HUES64 (cell line): ENCODE measurements around the gene ACVR1.

Experiments used
- H3K27ac ChIP-seq: 2 replicates; pipeline ENCODE4 v1.7.0; 2013; ENCODE audit warnings: low read depth, low read length, inconsistent platforms
- H3K27me3 ChIP-seq: 2 replicates; pipeline ENCODE4 v1.6.1; 2013; ENCODE audit warnings: mild to moderate bottlenecking, low read length; ENCODE audit not compliant: insufficient read depth
- H3K36me3 ChIP-seq: 2 replicates; pipeline ENCODE4 v1.6.1; 2013; ENCODE audit warnings: mild to moderate bottlenecking, low read length; ENCODE audit not compliant: insufficient read depth
- H3K4me1 ChIP-seq: 2 replicates; pipeline ENCODE4 v1.6.1; 2013; ENCODE audit warnings: mild to moderate bottlenecking, low read length, moderate library complexity; ENCODE audit not compliant: insufficient read depth
- H3K4me3 ChIP-seq: 2 replicates; pipeline ENCODE4 v1.5.1; 2013; ENCODE audit warnings: mild to moderate bottlenecking, low read length, moderate library complexity
- H3K9ac ChIP-seq: 2 replicates; pipeline ENCODE4 v1.6.1; 2013; ENCODE audit warnings: mild to moderate bottlenecking, low read depth, low read length
- H3K9me3 ChIP-seq: 2 replicates; pipeline ENCODE4 v1.6.1; 2013; ENCODE audit warnings: low read depth, low read length; ENCODE audit not compliant: insufficient read depth
- WGBS: fragments of 150-250, 120-280 bp; methylation state at CpG from one replicate; pipeline ENCODE4 v1.1.7; 2013; ENCODE audit warnings: missing lambda C conversion rate; 5-methylcytosine and 5-hydroxymethylcytosine counted together

Gene ACVR1

GRCh38 chr2:157853211-157853610, 22.9 kb downstream of the ACVR1 start:
- Histone ChIP-seq H3K27me3 (no peaks in the 10 kb centered on the region), H3K36me3 (no peaks in the 10 kb centered on the region), H3K4me3 (no peak overlapping the region), H3K4me1 (no peaks in the 10 kb centered on the region), H3K9me3 (no peaks in the 10 kb centered on the region), H3K27ac (no peak overlapping the region), H3K9ac (no peak overlapping the region)
- WGBS: 76% methylated on average over 2 of the region's 2 CpGs

DNA sequence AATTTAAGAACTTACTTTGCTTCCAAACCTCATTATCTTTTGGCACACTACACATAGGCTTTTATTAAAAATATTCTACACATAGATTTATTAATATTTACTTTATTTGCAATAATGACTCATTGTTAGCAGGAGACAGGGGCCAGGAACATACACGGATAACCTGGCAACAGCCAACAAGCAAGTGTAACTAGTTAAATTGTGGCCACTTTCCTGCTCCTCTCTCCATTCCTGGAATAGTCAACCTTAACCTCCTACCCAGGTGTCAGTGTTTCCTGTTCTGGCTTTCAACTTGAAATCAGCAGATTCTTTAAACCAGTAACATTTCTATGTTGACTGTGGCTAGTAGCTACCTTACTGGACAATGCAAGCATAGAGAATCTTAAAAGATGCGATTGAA, 26.5 kb downstream of the ACVR1 start:
- Histone ChIP-seq H3K4me3 (no peak overlapping the region), H3K9me3 (no peaks in the 10 kb centered on the region), H3K9ac (no peak overlapping the region), H3K36me3 (no peaks in the 10 kb centered on the region), H3K27ac (no peak overlapping the region), H3K4me1 (peaks cover 10% of the 10 kb centered on the region; the same call in 1 of the 2 replicates), H3K27me3 (no peaks in the 10 kb centered on the region)
- 92% methylated on average over 2 of the region's 2 CpGs for WGBS

GRCh38 chr2:157848213-157848612, 27.9 kb downstream of the ACVR1 start:
- 92% methylated on average over 4 of the region's 4 CpGs for WGBS
- no peaks in the 10 kb centered on the region for H3K9me3 ChIP-seq
- H3K4me1 ChIP-seq: peaks cover 10% of the 10 kb centered on the region; the same call in 1 of the 2 replicates
- H3K36me3 ChIP-seq: no peaks in the 10 kb centered on the region
- no peak overlapping the region for H3K9ac ChIP-seq
- H3K27ac ChIP-seq: no peak overlapping the region
- no peak overlapping the region for H3K4me3 ChIP-seq
- H3K27me3 ChIP-seq: no peaks in the 10 kb centered on the region

DNA sequence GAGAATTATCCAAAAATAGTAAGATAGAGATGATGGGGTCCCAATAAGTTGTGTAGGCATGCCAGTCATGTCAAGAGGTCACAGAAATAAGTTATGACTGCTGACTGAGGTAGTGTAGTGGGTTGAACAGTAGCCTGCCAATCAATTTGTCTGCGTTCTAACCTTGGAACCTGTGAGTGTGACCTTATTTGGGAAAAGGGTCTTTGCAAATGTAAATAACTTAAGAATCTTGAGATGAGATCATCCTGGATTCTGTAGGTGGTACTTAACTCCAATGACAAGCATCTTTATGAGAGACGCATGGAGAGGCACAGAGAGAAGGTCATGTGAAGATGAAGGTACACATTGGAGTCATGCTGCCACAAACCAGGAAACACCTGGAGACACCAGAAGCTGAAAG, 31.0 kb downstream of the ACVR1 start:
- Histone ChIP-seq H3K4me1 (peaks cover 21% of the 10 kb centered on the region), H3K27ac (no peak overlapping the region), H3K4me3 (no peak overlapping the region), H3K36me3 (no peaks in the 10 kb centered on the region), H3K9ac (no peak overlapping the region), H3K9me3 (no peaks in the 10 kb centered on the region), H3K27me3 (no peaks in the 10 kb centered on the region)
- 90% methylated on average over 2 of the region's 2 CpGs for WGBS

- Histone ChIP-seq H3K4me1 (peaks cover 31% of the 10 kb centered on the region), H3K4me3 (no peak overlapping the region), H3K27ac (no peak overlapping the region), H3K27me3 (no peaks in the 10 kb centered on the region), H3K9ac (no peak overlapping the region), H3K36me3 (no peaks in the 10 kb centered on the region), H3K9me3 (no peaks in the 10 kb centered on the region)
- WGBS: 93% methylated on average over 4 of the region's 4 CpGs
Measured at GRCh38 chr2:157843935-157844334, 32.2 kb downstream of the ACVR1 start.

- no peaks in the 10 kb centered on the region for H3K9me3 ChIP-seq
- H3K4me1 ChIP-seq: peaks cover 39% of the 10 kb centered on the region
- WGBS: 100% methylated on average over 1 of the region's 1 CpG
- no peak overlapping the region for H3K9ac ChIP-seq
- no peak overlapping the region for H3K27ac ChIP-seq
- H3K27me3 ChIP-seq: no peaks in the 10 kb centered on the region
- no peak overlapping the region for H3K4me3 ChIP-seq
- no peaks in the 10 kb centered on the region for H3K36me3 ChIP-seq
Measured at GRCh38 chr2:157843081-157843480, 33.0 kb downstream of the ACVR1 start.

DNA sequence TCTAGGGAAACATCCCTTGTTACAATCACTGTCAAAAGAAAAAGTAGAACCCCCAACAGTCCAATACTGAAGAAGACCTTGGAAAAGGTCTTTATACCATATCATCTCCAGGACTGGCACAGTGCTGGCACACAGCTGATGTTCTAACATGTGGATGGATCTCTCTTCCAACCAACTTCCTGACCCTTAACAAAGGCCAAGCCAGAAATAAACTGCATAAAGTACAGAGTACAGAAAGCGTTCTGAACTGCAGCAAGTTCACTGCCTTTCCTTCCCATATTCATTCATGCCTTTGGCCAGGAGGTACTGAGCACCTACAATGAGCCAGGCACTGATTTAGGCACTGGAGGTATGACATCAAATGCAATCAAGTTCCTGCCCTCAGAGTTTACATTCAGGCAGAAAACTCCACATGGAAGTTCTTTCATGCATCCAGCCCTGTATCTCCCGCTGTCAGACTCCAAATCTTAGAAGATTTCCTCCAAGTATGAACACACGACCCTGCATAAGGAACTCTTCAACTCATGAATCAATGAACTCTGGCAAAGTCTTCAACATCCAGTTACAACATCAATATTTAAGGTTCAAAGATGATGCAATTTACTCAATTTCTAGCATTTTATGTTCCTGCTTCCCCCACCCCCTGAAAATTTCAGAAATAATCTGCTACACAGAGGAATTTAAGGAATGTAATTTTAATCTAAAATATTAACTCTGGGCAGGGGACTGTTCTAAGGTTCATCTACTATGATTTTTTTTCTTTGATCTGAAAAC, 33.8 kb downstream of the ACVR1 start:
- H3K4me1 ChIP-seq: peaks cover 47% of the 10 kb centered on the region
- no peaks in the 10 kb centered on the region for H3K9me3 ChIP-seq
- H3K36me3 ChIP-seq: no peaks in the 10 kb centered on the region
- WGBS: 93% methylated on average over 3 of the region's 3 CpGs
- H3K9ac ChIP-seq: no peak overlapping the region
- H3K27me3 ChIP-seq: no peaks in the 10 kb centered on the region
- no peak overlapping the region for H3K27ac ChIP-seq
- H3K4me3 ChIP-seq: no peak overlapping the region

- Histone ChIP-seq H3K27me3 (no peaks in the 10 kb centered on the region), H3K4me3 (no peak overlapping the region), H3K9ac (no peak overlapping the region), H3K27ac (no peak overlapping the region), H3K36me3 (no peaks in the 10 kb centered on the region), H3K9me3 (no peaks in the 10 kb centered on the region), H3K4me1 (peaks cover 54% of the 10 kb centered on the region)
- WGBS: 86% methylated on average over 2 of the region's 2 CpGs
Measured at GRCh38 chr2:157841485-157841884, 34.6 kb downstream of the ACVR1 start.

DNA sequence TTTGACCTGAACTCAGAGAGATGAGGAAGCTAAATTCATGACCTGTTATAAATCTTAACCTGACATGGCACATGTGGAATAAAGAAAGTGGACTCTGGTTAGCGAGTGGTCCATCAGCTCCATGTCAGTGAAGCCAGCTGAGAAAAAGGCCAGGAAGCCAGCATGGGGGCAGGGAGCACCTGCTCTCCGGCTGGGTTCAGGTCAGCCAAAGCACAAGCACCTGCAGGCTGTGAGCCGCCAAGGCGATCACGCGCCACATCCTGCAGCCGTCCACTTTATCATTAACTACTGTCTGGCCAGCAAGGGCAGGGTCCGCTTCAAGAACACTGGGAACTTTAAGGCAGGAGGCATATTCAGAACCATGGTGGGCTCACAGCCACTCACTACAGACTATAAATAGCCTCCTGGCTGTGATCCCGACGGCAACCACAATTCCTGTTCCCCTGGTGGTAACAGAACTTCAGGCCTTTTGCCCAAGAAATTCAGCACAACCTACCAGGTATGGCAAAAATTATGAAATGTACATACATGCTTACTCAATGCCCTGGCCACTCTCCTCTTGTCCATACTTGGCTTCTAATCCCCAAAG, 35.5 kb downstream of the ACVR1 start:
- Histone ChIP-seq H3K4me1 (peaks cover 61% of the 10 kb centered on the region), H3K36me3 (no peaks in the 10 kb centered on the region), H3K27me3 (no peaks in the 10 kb centered on the region), H3K9me3 (no peaks in the 10 kb centered on the region), H3K9ac (no peak overlapping the region), H3K4me3 (no peak overlapping the region), H3K27ac (no peak overlapping the region)
- 86% methylated on average over 10 of the region's 10 CpGs for WGBS

- Histone ChIP-seq H3K27ac (no peak overlapping the region), H3K27me3 (no peaks in the 10 kb centered on the region), H3K9ac (no peak overlapping the region), H3K36me3 (no peaks in the 10 kb centered on the region), H3K4me1 (peaks cover 56% of the 10 kb centered on the region), H3K9me3 (no peaks in the 10 kb centered on the region), H3K4me3 (peak overlapping the region; percentile 18)
- WGBS: 51% methylated on average over 2 of the region's 2 CpGs
Measured at GRCh38 chr2:157839822-157840221, 36.3 kb downstream of the ACVR1 start.

DNA sequence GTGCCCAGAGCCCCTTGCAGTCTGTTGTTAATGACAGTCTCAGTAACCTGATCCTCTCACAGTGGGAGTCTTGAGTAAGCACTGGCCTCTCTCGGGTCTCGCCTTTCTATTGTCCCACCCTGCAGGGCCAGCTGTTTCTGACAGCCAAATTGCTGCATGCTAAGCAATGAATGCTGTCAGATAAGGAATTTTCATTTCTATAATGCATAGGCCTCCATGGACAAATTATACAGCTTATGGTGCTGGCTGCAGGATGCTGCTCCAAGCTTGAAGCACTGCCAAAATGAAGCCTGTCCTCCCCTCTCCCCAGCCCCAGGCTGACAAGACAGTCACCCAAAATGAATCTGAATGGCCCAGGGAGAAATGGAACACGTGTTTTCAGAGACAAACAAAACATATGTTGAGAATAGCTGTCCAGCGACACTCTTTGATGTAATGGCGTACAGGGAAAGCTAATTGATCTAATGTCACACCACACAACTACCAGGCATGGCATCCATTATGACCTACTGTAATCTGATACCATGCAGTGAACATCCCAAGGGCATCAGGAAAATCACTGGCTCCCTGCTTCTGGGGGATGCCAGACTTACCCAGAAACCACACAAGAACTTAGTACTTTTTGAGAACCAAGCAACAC, 36.8 kb downstream of the ACVR1 start:
- Histone ChIP-seq H3K4me3 (peak overlapping the region; percentile 18), H3K36me3 (no peaks in the 10 kb centered on the region), H3K9ac (no peak overlapping the region), H3K27me3 (no peaks in the 10 kb centered on the region), H3K4me1 (peaks cover 55% of the 10 kb centered on the region), H3K9me3 (no peaks in the 10 kb centered on the region), H3K27ac (no peak overlapping the region; the same call in 1 of the 2 replicates)
- WGBS: 8% methylated on average over 5 of the region's 5 CpGs
